GM21529 (cell line): ENCODE results near the gene SPI1.
"Not testable (repeated sequence)": the region's sequence is repeated elsewhere in the genome, so short reads cannot be mapped to it uniquely, and the experiment has no call there.

Experiments
- ATAC-seq: cut with Tn5 transposase; IDR thresholded peaks from one replicate; pipeline ENCODE4 v1.9.1; 2021; ENCODE audit not compliant: unreplicated experiment

Gene SPI1

DNA sequence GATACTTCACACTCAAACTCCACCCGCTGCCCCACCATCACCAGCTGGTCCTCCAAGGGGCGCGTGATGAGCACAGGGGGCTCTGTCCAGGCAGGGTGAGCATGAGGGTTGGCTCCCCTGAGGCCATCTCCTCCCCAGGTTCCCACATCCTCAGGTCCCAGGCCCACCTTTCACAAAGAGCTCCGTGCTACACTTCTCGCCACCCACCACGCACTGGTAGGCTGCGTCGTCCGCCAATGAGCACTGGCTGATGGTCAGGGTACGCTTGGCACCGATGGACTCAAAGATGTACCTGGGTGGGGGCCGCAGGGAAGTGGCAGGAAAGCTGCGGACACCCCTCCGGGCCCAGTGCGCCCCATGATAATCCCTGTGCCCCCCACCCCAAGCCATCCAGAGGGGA, 35.5 kb downstream of the SPI1 start:
- no peak for ATAC-seq

DNA sequence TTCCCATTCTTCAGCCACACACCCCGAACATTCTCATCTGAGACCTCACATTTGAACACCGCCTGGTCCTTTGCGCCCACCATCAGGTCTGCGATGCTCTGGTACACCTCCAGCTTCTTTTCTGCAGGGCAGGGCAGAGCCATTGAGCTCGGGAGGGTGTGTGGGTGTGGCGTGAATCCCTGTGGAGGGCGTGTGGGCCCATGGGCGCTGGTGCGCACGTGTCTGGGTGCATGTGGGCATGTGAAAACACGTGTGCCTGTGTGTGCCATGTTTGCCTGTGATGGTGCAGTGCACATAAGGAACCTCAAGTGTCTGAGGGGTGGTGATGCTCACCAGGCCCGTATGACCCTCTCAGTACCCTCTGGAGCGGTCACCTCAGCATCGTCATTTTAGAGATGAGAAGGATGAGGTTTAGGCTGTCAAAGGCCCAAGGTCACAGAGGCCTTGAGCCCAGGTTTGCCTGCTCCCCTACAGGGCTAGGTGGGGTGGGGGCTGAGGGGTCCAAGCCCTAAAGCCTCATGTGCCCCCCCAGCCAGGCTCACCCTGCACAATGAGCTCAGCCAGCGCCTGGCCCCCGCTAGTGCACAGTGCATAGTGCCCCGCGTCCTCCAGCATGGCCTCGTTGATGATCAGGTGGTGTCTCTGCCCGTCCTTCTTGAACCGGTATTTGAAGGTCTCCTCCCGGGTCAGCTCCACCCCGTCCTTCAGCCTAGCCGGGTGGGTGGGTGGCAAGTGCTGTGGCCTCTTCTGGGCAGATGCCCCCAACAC, 36.1 kb downstream of the SPI1 start:
- ATAC-seq = no peak

DNA sequence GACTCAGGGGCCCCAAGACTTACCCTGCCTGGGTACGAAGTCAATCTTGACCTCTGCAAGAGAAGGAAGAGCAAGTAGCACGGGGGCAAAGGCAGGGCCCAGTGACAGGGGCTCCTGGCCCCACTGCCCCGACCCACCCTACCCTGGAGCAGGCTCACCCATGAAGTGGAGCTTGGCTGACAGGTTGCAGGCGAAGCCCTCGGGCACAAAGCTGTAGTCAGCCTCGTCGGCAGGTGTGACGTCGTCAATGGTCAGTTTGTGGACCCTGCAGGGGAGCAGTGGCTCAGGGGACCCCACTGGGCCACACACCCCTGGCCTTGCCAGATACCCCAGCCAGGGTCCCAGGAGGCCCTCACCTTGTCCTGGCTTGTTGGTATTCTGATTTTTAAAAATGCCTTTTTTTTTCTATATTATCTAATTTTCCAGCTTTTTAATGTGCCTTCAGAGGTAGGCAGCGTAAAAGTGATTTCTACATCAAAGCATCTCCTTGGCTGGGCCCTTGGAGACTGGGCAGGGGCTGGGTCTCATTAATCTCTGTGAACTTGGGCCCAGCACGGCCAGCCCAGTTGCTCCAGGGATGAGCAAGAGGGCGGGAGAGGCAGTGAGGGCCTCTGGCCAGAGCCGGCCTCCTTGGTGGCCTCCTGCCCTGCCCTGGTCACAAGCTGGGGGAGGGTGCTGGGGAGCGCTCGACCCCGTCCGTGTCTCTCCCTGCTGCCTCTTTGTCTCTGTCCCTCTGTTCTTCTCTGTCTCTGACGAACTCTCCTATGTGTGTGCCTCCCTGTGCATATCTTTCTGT, 37.2 kb downstream of the SPI1 start:
- no peak for ATAC-seq

DNA sequence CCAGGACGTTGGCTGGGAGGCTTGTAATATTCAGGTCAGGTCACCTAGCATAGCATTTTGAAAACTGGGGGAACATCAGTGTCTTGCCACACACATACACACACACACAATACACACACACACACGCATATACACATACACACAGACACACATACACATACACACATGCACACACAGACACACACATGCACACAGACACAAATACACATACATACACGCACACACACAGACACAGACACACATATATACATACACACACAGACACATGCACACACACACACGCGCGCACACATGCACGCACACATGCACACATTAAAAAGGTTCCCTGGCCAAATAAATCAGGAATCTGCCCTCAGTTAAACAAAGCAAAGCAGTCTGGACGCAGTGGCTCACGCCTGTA, 38.3 kb downstream of the SPI1 start:
- ATAC-seq = no peak

DNA sequence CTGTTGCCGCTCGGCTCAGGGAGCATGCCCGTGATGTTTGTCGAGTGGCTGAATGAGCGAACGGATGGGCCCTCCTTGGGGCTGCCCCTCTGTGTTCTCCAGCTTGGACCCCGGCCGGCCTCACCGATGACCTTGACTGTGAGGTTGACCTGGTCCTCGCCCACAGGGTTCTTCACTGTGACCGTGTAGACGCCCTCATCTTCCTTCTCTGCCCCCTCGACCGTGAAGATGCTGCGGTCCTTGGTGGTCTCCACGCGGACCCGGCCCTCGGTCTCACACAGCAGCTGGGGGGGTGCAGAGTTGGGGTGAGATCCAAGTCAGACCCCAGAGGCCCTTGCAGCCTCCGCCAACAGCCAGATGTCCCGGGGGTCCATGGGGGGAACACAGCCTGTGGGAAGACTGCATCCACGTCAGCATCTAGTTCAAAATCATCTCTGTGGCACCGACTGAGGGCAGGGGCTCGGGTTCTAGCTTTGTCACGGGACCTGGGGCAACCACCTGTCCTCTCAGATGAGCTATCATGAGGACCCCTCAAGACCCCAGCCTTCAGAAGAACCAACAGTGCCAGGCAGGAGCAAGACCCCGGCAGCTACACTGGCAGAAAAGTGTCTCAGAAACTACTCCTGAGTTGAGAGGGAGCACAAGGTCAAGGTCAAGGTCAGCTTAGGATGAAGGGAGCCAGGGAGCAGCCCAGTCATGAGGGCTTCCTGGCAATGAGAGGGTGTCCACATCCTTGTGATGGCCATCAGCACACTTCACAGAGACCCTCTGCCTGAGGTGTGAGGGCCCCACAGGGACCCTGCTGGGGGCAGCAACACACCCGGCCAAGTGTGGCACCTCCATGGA, 39.7 kb downstream of the SPI1 start:
- no peak for ATAC-seq

DNA sequence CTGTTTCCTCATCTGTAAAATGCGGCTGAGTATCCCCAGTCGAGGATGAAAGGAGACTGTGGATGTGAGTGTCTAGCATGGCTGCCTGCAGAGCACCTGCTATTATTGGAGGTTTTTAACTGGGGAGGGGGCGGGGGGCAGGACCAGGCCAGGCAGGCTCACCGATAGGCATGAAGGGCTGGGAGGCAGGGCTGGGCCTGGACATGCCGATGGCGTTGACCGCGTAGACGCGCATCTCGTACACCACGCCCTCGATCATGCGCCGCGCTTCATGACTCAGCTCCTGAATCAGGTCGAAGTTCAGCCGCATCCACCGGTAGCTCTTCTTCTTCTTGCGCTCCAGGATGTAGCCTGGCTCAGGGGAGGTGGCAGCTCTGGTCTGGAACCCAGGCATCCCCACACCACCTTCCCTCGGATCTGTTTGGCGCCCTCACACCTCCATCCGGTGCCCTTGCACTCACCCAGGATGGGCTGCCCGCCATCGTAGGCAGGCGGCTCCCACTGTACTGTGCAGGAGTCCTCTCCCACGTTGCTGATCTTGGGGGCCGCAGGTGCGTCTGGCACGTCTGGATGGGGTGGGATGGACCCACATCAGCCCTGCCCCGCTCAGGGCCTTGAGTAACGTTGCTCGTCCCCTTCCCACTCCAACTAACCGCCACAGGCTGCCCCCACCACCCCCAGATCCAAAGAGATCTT, 41.0 kb downstream of the SPI1 start:
- no peak for ATAC-seq

DNA sequence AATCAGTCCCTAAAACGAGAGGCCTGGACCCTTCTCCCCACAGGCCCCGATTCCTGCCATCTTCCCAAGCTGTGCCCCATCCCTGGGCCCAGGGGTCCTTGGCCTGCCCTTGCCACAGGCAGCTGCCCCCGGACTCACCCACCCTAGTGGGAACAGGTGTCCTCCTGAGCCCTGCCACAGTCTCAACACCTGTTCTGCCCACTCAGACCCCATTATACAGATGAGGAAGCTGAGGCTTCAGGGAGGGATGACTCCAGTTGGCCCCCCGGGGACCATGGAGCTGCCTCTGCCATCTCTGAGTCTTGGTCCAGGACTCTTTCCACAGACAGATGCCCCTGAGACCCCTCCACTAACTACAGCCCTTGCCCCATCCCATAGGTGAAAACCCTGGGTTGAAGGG, 41.8 kb downstream of the SPI1 start:
- ATAC-seq = no peak

DNA sequence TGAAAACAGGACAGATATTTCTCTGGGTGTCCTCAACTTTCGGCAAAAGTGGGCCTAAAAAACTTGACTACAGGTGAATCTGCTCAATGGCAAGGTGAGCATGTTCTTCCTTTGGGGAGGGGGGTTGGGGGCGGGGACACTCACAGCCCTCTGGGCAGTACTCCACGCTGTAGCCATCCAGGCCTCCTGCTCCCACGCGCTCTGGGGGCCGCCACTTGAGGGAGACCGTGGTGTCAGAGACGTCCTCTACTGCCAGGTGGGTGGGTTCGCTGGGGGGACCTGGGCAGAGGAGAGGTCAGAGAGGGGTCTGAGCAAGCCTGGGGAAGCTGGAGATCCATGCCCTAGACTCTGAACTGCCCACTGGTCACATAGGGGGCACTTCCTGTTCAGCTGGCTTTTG, 42.6 kb downstream of the SPI1 start:
- ATAC-seq = no peak

DNA sequence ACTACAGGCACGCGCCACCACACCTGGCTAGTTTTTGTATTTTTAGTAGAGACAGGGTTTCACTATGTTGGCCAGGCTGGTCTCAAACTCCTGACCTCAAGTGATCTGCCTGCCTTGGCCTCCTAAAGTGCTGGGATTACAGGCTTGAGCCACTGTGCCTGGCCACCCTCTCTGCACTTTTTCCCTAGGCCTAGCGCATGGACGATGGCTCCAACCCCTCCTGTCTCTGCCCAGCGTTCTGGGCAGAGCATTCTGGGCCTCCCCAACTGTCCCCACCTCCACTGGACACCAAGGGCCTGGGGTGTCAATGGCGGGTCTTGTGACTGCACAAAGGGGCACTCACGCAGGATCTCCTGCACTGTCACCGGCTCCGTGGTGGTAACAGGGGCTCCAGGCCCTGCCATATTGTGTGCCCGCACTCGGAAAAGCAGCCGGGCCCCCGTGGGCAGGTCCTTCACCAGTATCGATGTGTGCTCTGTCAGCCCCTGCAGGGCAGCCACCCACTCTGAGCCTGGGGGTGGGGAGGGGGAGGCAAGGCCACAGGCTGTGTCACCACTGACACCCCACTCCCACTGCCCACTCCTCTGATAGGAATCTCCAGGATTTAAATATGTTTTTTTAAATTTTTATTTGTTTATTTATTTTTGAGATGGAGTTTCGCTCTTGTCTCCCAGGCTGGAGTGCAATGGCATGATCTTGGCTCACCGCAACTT, 43.5 kb downstream of the SPI1 start:
- ATAC-seq = not testable (repeated sequence)

DNA sequence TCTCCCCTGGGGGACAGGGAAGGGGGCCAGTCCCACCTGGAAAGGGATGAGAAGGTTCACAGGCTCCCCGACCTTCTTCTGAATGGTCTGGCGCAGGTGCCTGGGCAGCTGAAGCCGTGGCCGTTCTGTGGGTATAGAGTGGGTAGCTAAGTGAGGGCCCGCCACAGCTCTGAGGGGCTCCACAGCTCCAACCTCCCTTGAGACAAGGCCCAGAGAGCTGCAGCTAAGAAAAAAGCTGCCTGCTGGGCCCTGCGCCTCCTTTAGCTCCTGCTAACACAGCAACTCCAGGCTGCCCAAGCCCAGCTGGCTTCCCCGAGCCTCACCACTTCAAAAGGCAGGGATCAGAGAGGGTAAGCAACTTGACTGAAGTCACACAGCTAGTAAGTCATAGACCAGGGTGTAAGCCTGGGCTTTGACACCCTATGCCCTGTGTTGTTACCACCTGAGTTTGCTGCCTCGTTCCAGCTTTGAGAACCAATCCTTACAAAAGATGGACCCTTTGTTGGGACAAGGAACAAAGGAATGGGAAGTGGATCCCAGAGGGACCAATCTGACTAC, 44.4 kb downstream of the SPI1 start:
- ATAC-seq = no peak

DNA sequence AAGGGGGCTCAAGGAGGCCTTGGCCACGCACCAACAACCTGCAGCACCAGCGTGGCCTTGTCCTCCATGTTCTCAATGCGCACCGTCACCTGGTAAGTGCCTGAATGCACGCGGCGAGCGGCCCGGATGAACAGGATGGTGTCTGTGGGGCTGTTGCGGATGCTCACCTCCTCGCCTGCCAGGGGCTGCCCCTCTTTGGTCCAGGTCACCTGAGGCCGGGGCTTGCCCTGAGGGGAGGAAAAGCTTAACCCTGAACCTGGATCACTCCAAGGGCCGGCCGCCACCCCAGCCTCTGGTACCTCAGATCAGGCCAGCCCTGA, 44.9 kb downstream of the SPI1 start:
- no peak for ATAC-seq

DNA sequence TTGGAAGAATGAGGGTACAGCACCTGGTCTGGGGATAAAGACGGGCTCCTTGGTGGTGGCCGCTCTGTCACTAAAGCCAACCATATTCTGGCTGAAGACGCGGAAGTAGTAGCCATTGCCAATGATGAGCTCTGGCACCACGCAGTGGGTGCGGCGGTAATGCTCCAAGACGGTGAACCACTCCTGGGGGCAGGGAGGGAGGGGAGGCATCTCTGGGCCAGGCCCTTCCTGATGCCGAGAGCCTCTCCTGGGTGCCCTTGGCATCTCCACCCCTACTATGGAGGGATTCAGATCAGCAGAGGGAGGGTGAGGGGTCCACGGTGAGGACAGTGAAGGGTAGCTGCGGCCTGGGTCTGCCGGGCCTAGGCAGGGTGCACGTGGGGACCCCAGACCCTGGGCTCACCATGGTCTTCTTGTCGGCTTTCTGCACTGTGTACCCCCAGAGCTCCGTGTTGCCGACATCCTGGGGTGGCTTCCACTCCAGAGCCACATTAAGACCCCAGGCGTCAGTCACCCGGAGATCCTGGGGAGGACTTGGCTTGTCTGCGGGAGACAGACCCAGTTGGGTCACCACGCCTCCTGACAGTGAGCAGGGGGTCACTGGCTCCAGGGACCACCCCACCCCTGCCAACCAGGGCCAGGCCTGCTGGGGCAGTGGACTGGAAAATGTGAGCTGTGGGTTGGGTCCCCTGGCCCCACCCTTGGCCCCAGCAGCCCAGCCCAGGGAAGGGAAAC, 45.4 kb downstream of the SPI1 start:
- ATAC-seq = no peak

DNA sequence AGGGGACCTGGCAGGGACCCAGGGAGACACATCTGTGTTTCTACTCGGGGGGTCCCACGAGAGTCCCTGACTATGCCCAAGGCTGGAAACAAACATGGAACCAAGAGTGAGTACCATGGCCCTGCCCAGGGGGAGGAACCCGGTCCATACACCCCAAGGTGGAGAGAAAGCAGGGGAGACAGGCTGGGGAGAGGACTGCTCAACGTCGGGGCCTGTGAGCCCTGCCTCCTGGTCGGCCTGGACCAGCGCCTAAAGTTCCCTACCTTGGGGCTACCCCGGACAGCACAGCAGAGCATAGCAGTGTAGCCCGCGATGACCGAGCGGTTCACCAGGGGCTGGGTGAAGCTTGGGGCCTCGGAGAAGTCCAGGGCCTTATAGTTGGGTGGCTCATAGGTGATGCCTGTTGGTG, 46.0 kb downstream of the SPI1 start:
- no peak for ATAC-seq

DNA sequence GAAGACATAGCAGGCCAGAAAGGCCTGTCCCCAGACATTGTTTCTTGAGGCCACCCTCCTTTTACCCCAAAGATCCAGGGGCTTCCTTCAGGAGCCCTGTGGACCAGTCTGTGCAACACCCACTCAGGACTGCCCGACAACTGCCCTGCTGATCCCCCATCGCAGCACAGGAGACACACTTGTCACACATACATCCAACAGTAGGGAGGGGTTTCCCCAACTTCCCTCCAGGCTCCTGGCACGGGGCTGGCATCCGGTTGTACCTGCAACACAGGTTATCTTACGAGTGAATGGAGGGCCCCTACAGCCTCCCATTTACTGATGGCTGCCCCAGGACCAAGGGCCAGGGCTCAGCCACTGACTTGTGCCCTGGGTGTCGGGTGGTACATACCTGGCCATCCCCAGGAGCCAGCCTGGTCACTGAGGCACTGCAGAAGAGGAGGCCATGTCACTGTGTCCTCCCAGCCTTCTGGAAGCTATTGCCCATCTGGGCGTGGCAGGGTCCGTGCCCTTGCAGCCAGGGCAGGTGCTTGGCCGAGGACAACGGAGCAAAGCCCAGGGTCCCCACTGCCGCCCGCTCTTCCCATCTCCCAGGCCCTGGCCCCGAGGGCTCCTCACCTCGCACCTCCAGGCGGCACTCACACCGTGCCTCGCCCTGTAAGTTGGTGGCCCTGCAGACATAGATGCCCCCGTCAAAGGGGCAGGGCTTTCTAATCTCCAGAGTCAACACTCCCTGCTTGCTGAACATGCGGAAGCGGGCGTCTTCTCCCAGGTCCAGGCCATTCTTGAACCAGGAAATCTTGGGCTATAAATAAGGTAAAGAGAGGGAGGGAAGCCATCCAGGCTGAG, 46.7 kb downstream of the SPI1 start:
- ATAC-seq = no peak

DNA sequence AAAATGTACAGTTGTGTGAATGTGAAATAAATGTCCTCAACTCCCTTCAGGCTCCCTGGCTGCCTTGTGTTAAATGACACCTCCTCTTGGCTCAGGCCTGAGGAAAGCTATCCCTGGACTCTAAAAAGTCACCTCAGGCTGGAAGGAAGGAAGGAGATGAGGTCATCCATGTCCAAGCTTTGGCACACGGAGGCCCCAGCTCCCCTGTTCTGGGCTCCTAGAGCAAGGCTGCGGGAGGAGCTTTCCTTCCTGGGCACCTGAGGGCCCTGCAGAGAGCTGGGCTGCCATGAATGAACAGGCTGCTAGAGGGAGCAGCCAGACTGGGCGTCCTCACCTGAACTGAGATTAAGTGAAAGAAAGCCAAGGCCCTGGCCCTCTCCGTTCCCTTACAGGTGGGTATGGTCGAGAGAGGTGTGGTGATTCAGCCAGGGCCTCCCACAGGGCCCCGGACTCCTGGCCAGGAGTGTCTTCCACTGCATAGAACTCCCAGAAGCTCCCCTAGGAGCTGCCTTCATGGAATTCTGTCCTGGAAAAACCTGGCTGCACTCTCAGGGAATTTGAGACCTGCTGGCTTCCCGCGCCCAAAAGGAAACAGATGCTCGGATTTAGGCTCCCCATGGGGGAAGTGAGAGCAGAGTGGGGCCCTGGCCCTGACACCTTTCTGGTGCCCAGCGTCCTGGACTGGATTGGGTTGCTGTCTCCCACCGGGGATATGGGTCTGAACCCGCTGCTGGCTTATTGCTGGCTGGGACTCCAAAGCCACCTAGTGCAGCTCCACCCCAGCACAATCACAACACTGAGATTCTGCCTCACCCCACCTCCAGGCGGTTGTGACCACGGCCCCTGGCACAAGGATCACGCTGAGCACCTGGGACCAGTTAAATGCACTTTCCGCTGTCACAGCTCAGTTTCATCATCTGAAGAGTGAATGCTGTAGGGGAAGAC, 48.1 kb downstream of the SPI1 start:
- ATAC-seq = no peak

DNA sequence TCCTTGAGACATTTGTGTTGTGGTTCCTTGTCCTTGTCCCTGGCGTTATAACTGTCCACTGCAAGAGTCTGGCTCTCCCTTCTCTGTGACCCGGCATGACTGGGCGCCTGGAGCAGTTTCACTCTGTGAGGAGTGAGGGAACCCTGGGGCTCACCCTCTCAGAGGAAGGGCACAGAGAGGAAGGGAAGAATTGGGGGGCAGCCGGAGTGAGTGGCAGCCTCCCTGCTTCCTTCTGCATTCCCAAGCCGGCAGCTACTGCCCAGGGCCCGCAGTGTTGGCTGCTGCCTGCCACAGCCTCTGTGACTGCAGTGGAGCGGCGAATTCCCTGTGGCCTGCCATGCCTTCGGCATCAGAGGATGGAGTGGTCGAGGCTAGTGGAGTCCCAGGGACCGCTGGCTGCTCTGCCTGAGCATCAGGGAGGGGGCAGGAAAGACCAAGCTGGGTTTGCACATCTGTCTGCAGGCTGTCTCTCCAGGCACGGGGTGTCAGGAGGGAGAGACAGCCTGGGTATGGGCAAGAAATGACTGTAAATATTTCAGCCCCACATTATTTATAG, 48.8 kb downstream of the SPI1 start:
- no peak for ATAC-seq
